ENCODE measurements around the gene PI3. TPM values are rescaled to one million over a fixed set of nuclear protein-coding genes. Genes with fewer than 3 reads are reported as not detected.

PI3 gene
- total and polyA plus RNA-seq, 8 donors: 0.40 to 1.9 (median 0.72) TPM; not detected in 3

- H3K4me3 ChIP-seq: no peak overlapping the region
- no peaks in the 10 kb centered on the region for H3K36me3 ChIP-seq
- H3K9me3 ChIP-seq: no peaks in the 10 kb centered on the region
- no peak for ATAC-seq
- intact Hi-C loops (cut with DNase I): no loop called here
- H3K27me3 ChIP-seq: no peaks in the 10 kb centered on the region
- H3K27ac ChIP-seq: no peak overlapping the region
- 76 to 77% methylated on average over 1 of the region's 1 CpG for WGBS, 2 donors
- no peak for DNase-seq
- H3K4me1 ChIP-seq: no peaks in the 10 kb centered on the region
- no peak for FAIRE-seq
- no peak for TF ChIP-seq CTCF (IDR thresholded peaks at IDR 0.05)
Observed at GRCh38 chr20:45164906-45165305, 9.8 kb upstream of the PI3 start.

GRCh38 chr20:45173522-45173921, 1.2 kb upstream of the PI3 start:
- WGBS, 2 donors: 9 to 12% methylated on average over 1 of the region's 1 CpG
- H3K27me3 ChIP-seq: no peaks in the 10 kb centered on the region
- no peak for ATAC-seq
- H3K9me3 ChIP-seq: no peaks in the 10 kb centered on the region
- H3K4me1 ChIP-seq: no peaks in the 10 kb centered on the region
- no peak for FAIRE-seq
- no peak for TF ChIP-seq CTCF (IDR thresholded peaks at IDR 0.05)
- no peak overlapping the region for H3K4me3 ChIP-seq
- no peak for DNase-seq
- no peak overlapping the region for H3K27ac ChIP-seq
- intact Hi-C loops (cut with DNase I): no loop called here
- no peaks in the 10 kb centered on the region for H3K36me3 ChIP-seq

- Histone ChIP-seq H3K27ac (no peak overlapping the region), H3K9me3 (no peaks in the 10 kb centered on the region), H3K36me3 (no peaks in the 10 kb centered on the region), H3K4me1 (no peaks in the 10 kb centered on the region), H3K27me3 (no peaks in the 10 kb centered on the region), H3K4me3 (no peak overlapping the region)
- no peak for TF ChIP-seq CTCF (IDR thresholded peaks at IDR 0.05)
- intact Hi-C loops (cut with DNase I): no loop called here
- FAIRE-seq (no peak), ATAC-seq (no peak), DNase-seq (no peak)
- 71 to 75% methylated on average over 4 of the region's 4 CpGs for WGBS, 2 donors
Observed at GRCh38 chr20:45176526-45177267, 2.0 kb downstream of the PI3 start.

GRCh38 chr20:45179166-45179565, 4.5 kb downstream of the PI3 start:
- no peak for DNase-seq
- Histone ChIP-seq H3K36me3 (no peaks in the 10 kb centered on the region), H3K27ac (no peak overlapping the region), H3K27me3 (no peaks in the 10 kb centered on the region), H3K9me3 (no peaks in the 10 kb centered on the region), H3K4me1 (no peaks in the 10 kb centered on the region), H3K4me3 (no peak overlapping the region)
- TF ChIP-seq CTCF (IDR thresholded peaks at IDR 0.05): no peak
- WGBS, 2 donors: 54 to 60% methylated on average over 2 of the region's 2 CpGs
- intact Hi-C loops (cut with DNase I): no loop called here
- ATAC-seq: no peak
- no peak for FAIRE-seq

GRCh38 chr20:45181639-45182038, 6.9 kb downstream of the PI3 start:
- no peaks in the 10 kb centered on the region for H3K9me3 ChIP-seq
- no peak overlapping the region for H3K27ac ChIP-seq
- 90 to 94% methylated on average over 2 of the region's 2 CpGs for WGBS, 2 donors
- FAIRE-seq (no peak), DNase-seq (no peak), ATAC-seq (no peak)
- no peak overlapping the region for H3K4me3 ChIP-seq
- intact Hi-C loops (cut with DNase I): no loop called here
- no peak for TF ChIP-seq CTCF (IDR thresholded peaks at IDR 0.05)
- H3K27me3 ChIP-seq: no peaks in the 10 kb centered on the region
- H3K4me1 ChIP-seq: no peaks in the 10 kb centered on the region
- no peaks in the 10 kb centered on the region for H3K36me3 ChIP-seq
